K562 (cell line): Measurements from ENCODE around the gene GGCT. TPM values are rescaled to one million over a fixed set of nuclear protein-coding genes. Genes with fewer than 3 reads are reported as not detected.
"Not testable (repeated sequence)": the region's sequence is repeated elsewhere in the genome, so short reads cannot be mapped to it uniquely, and the experiment has no call there.

ENCODE experiments used
- ATAC-seq: fragments of 200-7000 bp; cut with Tn5 transposase; 3 replicates; pipeline ENCODE4 v1.9.1; 2020; ENCODE audit warnings: moderate library complexity
- BruUV-seq: library from RNA; stranded (reverse); fragments of 400-500 nt; replicated peaks from 2 replicates; lab custom pipeline; 2021; lab: Mats Ljungman, UMichigan
- CTCF ChIA-PET: fragments of 300-600 bp; formaldehyde crosslinking; extraction: SDS; loops from one replicate; lab custom pipeline; 2021; ENCODE audit warnings: low intra/inter-chr PET ratio; lab: Yijun Ruan, JAX
- POLR2A ChIA-PET: fragments of 300-600, 350-650 bp; sonication (Branson Sonifier 250); formaldehyde crosslinking; extraction: SDS; loops from one replicate; lab custom pipeline; 2021; ENCODE audit warnings: antibody characterized with exemption, inconsistent platforms; lab: Yijun Ruan, JAX
- DNase-seq, 4 experiments: peaks; one replicate each; pipeline versions ENCODE4 v3.0.0 to v3.0.0-alpha.2; 2011 to 2018; ENCODE audit warnings: low spot score in 3 of 4, mixed read lengths in 3 of 4; ENCODE audit errors: extremely low read depth in 1 of 4
- FAIRE-seq: peaks from 2 replicates; lab custom pipeline; 2011; peaks lifted over from hg19 to GRCh38; lab: Jason Lieb, UNC
- H2AFZ ChIP-seq: 2 replicates; pipeline ENCODE4 v1.6.0; 2011; ENCODE audit warnings: low read depth, low read length, control low read depth, inconsistent platforms
- H3K27ac ChIP-seq: fragments of 200-600 bp; 3 replicates; pipeline ENCODE4 v1.8.0; 2011; ENCODE audit warnings: low read depth, mild to moderate bottlenecking, control low read depth, inconsistent platforms, low read length, moderate library complexity, mixed read lengths; ENCODE audit errors: extremely low read depth
- H3K27me3 ChIP-seq, 2 experiments: fragments of 300-600 bp in 1 of 2; 2 replicates in 1 of 2; 3 replicates in 1 of 2; pipeline versions ENCODE4 v1.6.0 to v1.8.0; 2011; ENCODE audit warnings: inconsistent platforms in 2 of 2, low read length in 2 of 2, mild to moderate bottlenecking in 1 of 2, mixed read lengths in 1 of 2, moderate library complexity in 1 of 2; ENCODE audit not compliant: control insufficient read depth in 2 of 2, insufficient read depth in 2 of 2
- H3K36me3 ChIP-seq: fragments of 300-600 bp; 3 replicates; pipeline ENCODE4 v1.8.0; 2011; ENCODE audit warnings: mild to moderate bottlenecking, low read length, inconsistent platforms; ENCODE audit not compliant: control insufficient read depth, insufficient read depth
- H3K4me1 ChIP-seq, 2 experiments: fragments of 200-600 bp in 1 of 2; replicated peaks in 1 of 2; 2 replicates in 1 of 2; 3 replicates in 1 of 2; pipeline versions ENCODE4 v1.5.1 to v1.8.0; 2011; ENCODE audit warnings: inconsistent platforms in 2 of 2, low read length in 2 of 2, mild to moderate bottlenecking in 1 of 2, mixed read lengths in 1 of 2, moderate library complexity in 1 of 2; ENCODE audit not compliant: control insufficient read depth in 2 of 2, insufficient read depth in 2 of 2
- H3K4me2 ChIP-seq: 2 replicates; pipeline ENCODE4 v1.6.1; 2011; ENCODE audit warnings: low read length, control low read depth, inconsistent platforms, mixed read lengths; ENCODE audit not compliant: insufficient read depth
- H3K4me3 ChIP-seq: fragments of 200-600 bp; sonication (generic), shearing (Covaris generic); 2 replicates; pipeline ENCODE4 v1.5.1; 2016; ENCODE audit warnings: control low read depth, inconsistent platforms
- H3K79me2 ChIP-seq: fragments of 200-600 bp; 3 replicates; pipeline ENCODE4 v1.8.0; 2011; ENCODE audit warnings: low read length, inconsistent platforms; ENCODE audit not compliant: control insufficient read depth, insufficient read depth
- H3K9ac ChIP-seq, 2 experiments: 2 replicates each; pipeline versions ENCODE4 v1.6.0 to v1.6.1; 2011; ENCODE audit warnings: low read depth in 2 of 2, low read length in 2 of 2, control low read depth in 1 of 2, inconsistent platforms in 1 of 2, mild to moderate bottlenecking in 1 of 2, mixed read lengths in 1 of 2; ENCODE audit not compliant: insufficient read depth in 1 of 2
- H3K9me1 ChIP-seq: one replicate; pipeline ENCODE4 v1.6.0; 2011; ENCODE audit warnings: inconsistent platforms, mild to moderate bottlenecking, low read length, moderate library complexity; ENCODE audit not compliant: control insufficient read depth, insufficient read depth
- H3K9me3 ChIP-seq: replicated peaks from 2 replicates; pipeline ENCODE4 v1.5.1; 2011; ENCODE audit warnings: low read depth, low read length, inconsistent platforms; ENCODE audit not compliant: control insufficient read depth, insufficient read depth
- H4K20me1 ChIP-seq: replicated peaks from 2 replicates; pipeline ENCODE4 v1.6.1; 2011; ENCODE audit warnings: low read length, inconsistent platforms, mixed read lengths; ENCODE audit not compliant: control insufficient read depth, insufficient read depth
- CCAR2 ChIP-seq: fragments of 200-400 bp; formaldehyde crosslinking; IDR thresholded peaks from 2 replicates; pipeline ENCODE4 v1.6.1; 2017; ENCODE audit warnings: mild to moderate bottlenecking, low read depth, low read length
- FOXP4 ChIP-seq: sonication (generic); formaldehyde crosslinking; IDR thresholded peaks from 2 replicates; pipeline ENCODE4 v1.8.0; 2022; ENCODE audit warnings: mild to moderate bottlenecking, missing genetic modification reagents, borderline replicate concordance
- KDM4B ChIP-seq, 2 experiments: fragments of 450-650 bp in 1 of 2; sonication (generic) in 1 of 2; IDR thresholded peaks; 2 replicates each; pipeline ENCODE4 v1.6.1; 2016 to 2017; ENCODE audit warnings: borderline replicate concordance in 2 of 2, antibody characterized with exemption in 1 of 2, low read depth in 1 of 2, mild to moderate bottlenecking in 1 of 2
- NFYB ChIP-seq: IDR thresholded peaks from 2 replicates; pipeline ENCODE4 v1.6.1; 2011; ENCODE audit warnings: mild to moderate bottlenecking, moderate library complexity; ENCODE audit not compliant: insufficient read length; ENCODE audit errors: extremely low read depth
- POLR2AphosphoS5 ChIP-seq: IDR thresholded peaks from 2 replicates; pipeline ENCODE4 v1.6.1; 2011; ENCODE audit warnings: mild to moderate bottlenecking, low read depth, low read length, moderate library complexity; ENCODE audit not compliant: control insufficient read depth, insufficient read depth
- SMARCE1 ChIP-seq: fragments of 450-650 bp; IDR thresholded peaks from 2 replicates; pipeline ENCODE4 v1.7.1; 2016; ENCODE audit warnings: mild to moderate bottlenecking
- SPI1 ChIP-seq: IDR thresholded peaks from 2 replicates; pipeline ENCODE4 v1.6.1; 2011; ENCODE audit warnings: low read depth, low read length, control low read depth, borderline replicate concordance
- ZFP36 ChIP-seq: fragments of 150-350 bp; IDR thresholded peaks from 2 replicates; pipeline ENCODE4 v1.6.1; 2018; ENCODE audit warnings: low read length, low read depth; ENCODE audit not compliant: partially characterized antibody
- ZFX ChIP-seq: sonication (generic); formaldehyde crosslinking; IDR thresholded peaks from 2 replicates; pipeline ENCODE4 v1.8.0; 2022; ENCODE audit warnings: mild to moderate bottlenecking, missing genetic modification reagents, moderate library complexity
- WGBS: fragments of 100-300 bp; shearing (Covaris generic); methylation state at CpG from one replicate; pipeline ENCODE4 v1.1.6; 2016; ENCODE audit warnings: low coverage, mixed read lengths; ENCODE audit not compliant: insufficient coverage; ENCODE audit errors: missing lambda C conversion rate; 5-methylcytosine and 5-hydroxymethylcytosine counted together
- in situ Hi-C: fragments of 300-500 bp; cut with MboI; formaldehyde crosslinking; loops from 4 replicates; pipeline ENCODE4 v1.15.0; 2018; ENCODE audit warnings: inconsistent platforms, mixed read lengths
- intact Hi-C: fragments of 100-400 bp; cut with micrococcal nuclease; formaldehyde crosslinking; loops from 2 replicates; pipeline ENCODE4 v1.14.2; 2022
- polyA plus RNA-seq, 8 experiments: library from polyadenylated mRNA; depleted of rRNA in 4 of 8; stranded (reverse) in 5 of 8; unstranded in 3 of 8; fragments of >200 nt; fragmentation: Nextera tagmentation in 2 of 8; fragmentation: Illumina TruSeq in 1 of 8; extraction: Ambion mirVana in 2 of 8; extraction: Trizol in 1 of 8; gene quantifications; 2 replicates each; pipeline versions ENCODE4 v1.2.1 to v1.2.3, GENCODE V29; 2011 to 2014; ENCODE audit warnings: inconsistent platforms in 1 of 8, missing spikeins in 1 of 8
- total RNA-seq, 7 experiments: library from RNA; depleted of rRNA in 6 of 7; stranded (reverse); fragments of >200 nt in 6 of 7; fragmentation: Illumina TruSeq in 2 of 7; extraction: Trizol in 2 of 7; gene quantifications; 2 replicates each; pipeline versions ENCODE4 v1.2.1 to v1.2.3, GENCODE V29; 2011 to 2021; ENCODE audit warnings: low replicate concordance in 1 of 7

Gene GGCT
- total and polyA plus RNA-seq, 9 of the 15 experiments (the other 6 are each of a cell fraction or from before 2014, with no cell fraction given), result 79.0 to 349 (median 136) TPM

GRCh38 chr7:30507346-30507900, 2.8 kb upstream of the GGCT start:
- H3K79me2 ChIP-seq, result peaks cover 22% of the 10 kb centered on the region
- H3K9me3 ChIP-seq, ATAC-seq, H3K4me2 ChIP-seq, DNase-seq, H3K4me3 ChIP-seq, H3K9ac ChIP-seq, H3K9me1 ChIP-seq, H3K27me3 ChIP-seq, CTCF ChIA-PET, H4K20me1 ChIP-seq, H2AFZ ChIP-seq, BruUV-seq, in situ Hi-C loops, H3K27ac ChIP-seq, H3K36me3 ChIP-seq, FAIRE-seq: not testable (repeated sequence)
- WGBS, result 61% methylated on average over 9 of the region's 9 CpGs
- TF ChIP-seq NFYB, result peak; percentile 74
- POLR2A ChIA-PET, result interaction anchor here (1.0 kb wide), 1 partner anchor 8 kb away, joined by 3 read pairs; no protein-coding TSS in a partner anchor
- intact Hi-C loops, result loop anchor here (5.0 kb wide), 1 partner anchor 225 kb away; the partner anchor contains the start of gene ZNRF2
- peaks cover 12 to 16% of the 10 kb centered on the region in 2 experiments; a peak in 4 of 5 replicates for H3K4me1 ChIP-seq

- POLR2A ChIA-PET, result interaction anchor here (0.6 to 1.5 kb wide), 5 partner anchors 11 to 650 kb away, joined by 3 to 5 read pairs (median 4); no protein-coding TSS in a partner anchor
- TSS peak; percentile 96 for BruUV-seq
- no peaks in the 10 kb centered on the region for H3K27me3 ChIP-seq
- H3K9me1 ChIP-seq, result no peaks in the 10 kb centered on the region
- peaks cover 14 to 16% of the 10 kb centered on the region in 2 experiments; a peak in 4 of 5 replicates for H3K4me1 ChIP-seq
- peak; percentile 48 for ATAC-seq
- peak overlapping the region; percentile 82 for H3K27ac ChIP-seq
- H4K20me1 ChIP-seq, result no peaks in the 10 kb centered on the region
- peaks cover 24% of the 10 kb centered on the region for H3K36me3 ChIP-seq
- FAIRE-seq, result no peak
- H3K4me3 ChIP-seq, result peak overlapping the region; percentile 82
- peak overlapping the region; percentile 99 for H2AFZ ChIP-seq
- H3K9me3 ChIP-seq, result no peaks in the 10 kb centered on the region
- CTCF ChIA-PET, result no interaction called here
- in situ Hi-C loops, result no loop called here
- no peak for DNase-seq
- peak overlapping the region; percentile 82 to 91 for H3K9ac ChIP-seq
- peaks cover 44% of the 10 kb centered on the region for H3K79me2 ChIP-seq
- H3K4me2 ChIP-seq, result peak overlapping the region; percentile 98
- WGBS, result 3% methylated on average over 19 of the region's 19 CpGs
- intact Hi-C loops, result loop anchor here (5.0 kb wide), 1 partner anchor 223 kb away; the partner anchor contains the start of gene ZNRF2
- no peak for TF ChIP-seq FOXP4 (CRISPR knock-in tag)
- TF ChIP-seq POLR2AphosphoS5, result no peak
- TF ChIP-seq ZFP36, result no peak
- TF ChIP-seq SMARCE1, result peak; percentile 31; the same call in 1 of the 2 replicates
- TF ChIP-seq KDM4B (IDR thresholded peaks at IDR 0.05; ENCODE audit: borderline replicate concordance in 2 of 2, low read depth in 1 of 2), result peak in 1 of 2 experiments; percentile 15; a peak in 1 of 4 replicates
- no peak for TF ChIP-seq CCAR2
- peak; percentile 78 for TF ChIP-seq ZFX (CRISPR knock-in tag)
- peak; percentile 65 for TF ChIP-seq SPI1
These were observed 607 bp upstream of the GGCT start for GRCh38 chr7:30505174-30505697.
